DOHH2 (cell line): ENCODE measurements around the gene MSI1.
"Not testable (repeated sequence)": the region's sequence is repeated elsewhere in the genome, so short reads cannot be mapped to it uniquely, and the experiment has no call there.

ENCODE experiments used
- H3F3A ChIP-seq: fragments of 200-600 bp; sonication (generic), shearing (Covaris generic); 2 replicates; pipeline ENCODE4 v1.6.0; 2016; ENCODE audit warnings: antibody characterized with exemption, mild to moderate bottlenecking; ENCODE audit not compliant: control insufficient read depth, insufficient read depth
- H3K27ac ChIP-seq: fragments of 200-600 bp; sonication (generic); 2 replicates; pipeline ENCODE4 v1.5.1; 2014; ENCODE audit warnings: low read depth, mild to moderate bottlenecking, low read length, moderate library complexity
- H3K27me3 ChIP-seq: fragments of 200-600 bp; sonication (generic); 2 replicates; pipeline ENCODE4 v1.6.1; 2014; ENCODE audit warnings: mild to moderate bottlenecking, low read length, mixed read lengths; ENCODE audit not compliant: control insufficient read depth
- H3K36me3 ChIP-seq: fragments of 200-600 bp; sonication (generic); 2 replicates; pipeline ENCODE4 v1.6.1; 2014; ENCODE audit warnings: mild to moderate bottlenecking, low read length, moderate library complexity, mixed read lengths; ENCODE audit not compliant: control insufficient read depth
- H3K4me1 ChIP-seq: fragments of 200-600 bp; sonication (generic); 2 replicates; pipeline ENCODE4 v1.6.1; 2014; ENCODE audit warnings: mild to moderate bottlenecking, low read length, mixed read lengths; ENCODE audit not compliant: control insufficient read depth
- H3K4me2 ChIP-seq: fragments of 200-600 bp; sonication (generic); 2 replicates; pipeline ENCODE4 v1.6.0; 2014; ENCODE audit warnings: mild to moderate bottlenecking, low read length, moderate library complexity
- H3K4me3 ChIP-seq: fragments of 200-600 bp; sonication (generic); 2 replicates; pipeline ENCODE4 v1.5.1; 2014; ENCODE audit warnings: mild to moderate bottlenecking, low read length, mixed read lengths
- H3K79me2 ChIP-seq: fragments of 200-600 bp; sonication (generic); 2 replicates; pipeline ENCODE4 v1.6.1; 2014; ENCODE audit warnings: mild to moderate bottlenecking, low read length, mixed read lengths; ENCODE audit not compliant: control insufficient read depth
- H3K9me2 ChIP-seq: fragments of 200-600 bp; sonication (generic); replicated peaks from 2 replicates; pipeline ENCODE4 v1.6.1; 2014; ENCODE audit warnings: mild to moderate bottlenecking, low read length, mixed read lengths; ENCODE audit not compliant: control insufficient read depth
- H3K9me3 ChIP-seq: fragments of 200-600 bp; sonication (generic); 2 replicates; pipeline ENCODE4 v1.6.1; 2014; ENCODE audit warnings: antibody characterized with exemption, low read length, mixed read lengths; ENCODE audit not compliant: control insufficient read depth, insufficient read depth
- H4K20me1 ChIP-seq: fragments of 200-600 bp; sonication (generic); 2 replicates; pipeline ENCODE4 v1.6.0; 2014; ENCODE audit warnings: low read depth, mild to moderate bottlenecking, antibody characterized with exemption, low read length, moderate library complexity; ENCODE audit not compliant: control insufficient read depth, insufficient read depth
- EZH2phosphoT487 ChIP-seq: fragments of 200-600 bp; sonication (generic); IDR thresholded peaks from 2 replicates; pipeline ENCODE4 v1.6.1; 2017; ENCODE audit warnings: borderline replicate concordance, mild to moderate bottlenecking, antibody characterized with exemption, low read length, moderate library complexity, mixed read lengths
- TF ChIP-seq, protein P1 (sequence below): fragments of 200-600 bp; sonication (generic); IDR thresholded peaks from one replicate; pipeline ENCODE4 v1.5.1; 2014; ENCODE audit warnings: antibody characterized with exemption, mild to moderate bottlenecking, low read depth, low read length; ENCODE audit not compliant: poor library complexity, severe bottlenecking

Gene MSI1

DNA sequence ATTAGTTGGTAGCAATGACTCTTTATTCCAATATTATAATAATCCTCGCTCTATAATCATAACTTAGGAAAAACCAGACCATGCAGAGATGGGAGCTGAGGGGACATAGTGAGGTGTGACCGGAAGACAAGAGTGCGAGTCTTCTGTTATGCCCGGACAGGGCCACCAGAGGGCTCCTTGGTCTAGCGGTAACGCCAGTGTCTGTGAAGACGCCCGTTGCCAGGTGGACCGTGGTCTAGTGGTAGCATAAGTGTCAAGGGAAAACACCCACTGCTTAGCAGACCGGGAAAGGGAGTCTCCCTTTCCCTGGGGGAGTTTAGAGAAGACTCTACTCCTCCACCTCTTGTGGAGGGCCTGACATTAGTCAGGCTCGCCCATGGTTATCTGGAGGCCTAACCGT, 33.5 kb downstream of the MSI1 start:
- H3K9me2 ChIP-seq, H3F3A ChIP-seq, H3K27me3 ChIP-seq, H3K79me2 ChIP-seq, H4K20me1 ChIP-seq, H3K4me1 ChIP-seq, H3K4me2 ChIP-seq, H3K27ac ChIP-seq, H3K36me3 ChIP-seq, H3K4me3 ChIP-seq: not testable (repeated sequence)
- peaks cover 23% of the 10 kb centered on the region for H3K9me3 ChIP-seq
- TF ChIP-seq, protein P1, sequence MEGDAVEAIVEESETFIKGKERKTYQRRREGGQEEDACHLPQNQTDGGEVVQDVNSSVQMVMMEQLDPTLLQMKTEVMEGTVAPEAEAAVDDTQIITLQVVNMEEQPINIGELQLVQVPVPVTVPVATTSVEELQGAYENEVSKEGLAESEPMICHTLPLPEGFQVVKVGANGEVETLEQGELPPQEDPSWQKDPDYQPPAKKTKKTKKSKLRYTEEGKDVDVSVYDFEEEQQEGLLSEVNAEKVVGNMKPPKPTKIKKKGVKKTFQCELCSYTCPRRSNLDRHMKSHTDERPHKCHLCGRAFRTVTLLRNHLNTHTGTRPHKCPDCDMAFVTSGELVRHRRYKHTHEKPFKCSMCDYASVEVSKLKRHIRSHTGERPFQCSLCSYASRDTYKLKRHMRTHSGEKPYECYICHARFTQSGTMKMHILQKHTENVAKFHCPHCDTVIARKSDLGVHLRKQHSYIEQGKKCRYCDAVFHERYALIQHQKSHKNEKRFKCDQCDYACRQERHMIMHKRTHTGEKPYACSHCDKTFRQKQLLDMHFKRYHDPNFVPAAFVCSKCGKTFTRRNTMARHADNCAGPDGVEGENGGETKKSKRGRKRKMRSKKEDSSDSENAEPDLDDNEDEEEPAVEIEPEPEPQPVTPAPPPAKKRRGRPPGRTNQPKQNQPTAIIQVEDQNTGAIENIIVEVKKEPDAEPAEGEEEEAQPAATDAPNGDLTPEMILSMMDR = peak; percentile 57

GRCh38 chr12:120332523-120332922, 36.4 kb downstream of the MSI1 start:
- Histone ChIP-seq H3F3A (no peaks in the 10 kb centered on the region), H3K36me3 (no peaks in the 10 kb centered on the region), H3K9me2 (no peaks in the 10 kb centered on the region), H3K4me1 (no peaks in the 10 kb centered on the region), H3K79me2 (no peaks in the 10 kb centered on the region), H3K27me3 (peaks cover 4% of the 10 kb centered on the region; the same call in 1 of the 2 replicates), H3K9me3 (peaks cover 15% of the 10 kb centered on the region), H4K20me1 (no peaks in the 10 kb centered on the region), H3K27ac (no peak overlapping the region), H3K4me2 (no peak overlapping the region), H3K4me3 (no peak overlapping the region)
- TF ChIP-seq, protein P1 = no peak
- TF ChIP-seq EZH2phosphoT487 = no peak

- Histone ChIP-seq H3K36me3 (no peaks in the 10 kb centered on the region), H3K9me3 (peaks cover 10% of the 10 kb centered on the region), H3K9me2 (no peaks in the 10 kb centered on the region), H3K4me3 (no peak overlapping the region), H3K79me2 (no peaks in the 10 kb centered on the region), H3K27ac (no peak overlapping the region), H3K27me3 (peaks cover 4% of the 10 kb centered on the region; the same call in 1 of the 2 replicates), H3F3A (no peaks in the 10 kb centered on the region), H4K20me1 (no peaks in the 10 kb centered on the region), H3K4me2 (no peak overlapping the region), H3K4me1 (no peaks in the 10 kb centered on the region)
- TF ChIP-seq, protein P1 = no peak
- no peak for TF ChIP-seq EZH2phosphoT487
Measured at GRCh38 chr12:120332041-120332440, 36.9 kb downstream of the MSI1 start.

DNA sequence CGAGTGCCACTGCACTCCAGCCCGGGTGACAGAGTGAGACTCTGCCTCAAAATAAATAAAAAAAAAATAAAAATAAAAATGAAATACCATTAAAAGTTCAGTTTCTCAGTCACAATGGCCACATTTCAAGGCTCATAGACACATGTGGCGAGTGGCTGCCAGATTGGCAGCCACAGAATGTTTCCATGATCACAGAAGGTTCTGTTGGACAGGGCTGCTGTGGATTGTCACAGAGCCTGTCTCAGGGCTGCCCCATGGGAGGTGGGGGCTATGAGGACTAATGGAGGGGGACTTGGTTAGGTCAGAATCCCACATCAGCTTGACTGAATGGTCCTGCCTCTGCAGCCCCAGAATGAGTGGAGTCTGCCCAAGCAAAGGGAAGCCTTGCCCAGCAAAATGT, 37.6 kb downstream of the MSI1 start:
- TF ChIP-seq EZH2phosphoT487 = no peak
- TF ChIP-seq, protein P1 = no peak

More for the DNA sequence above, 37.6 kb downstream of the MSI1 start:
- H3K36me3 ChIP-seq = no peaks in the 10 kb centered on the region
- H3K4me2 ChIP-seq = no peak overlapping the region
- H3K79me2 ChIP-seq = no peaks in the 10 kb centered on the region
- no peaks in the 10 kb centered on the region for H3F3A ChIP-seq
- no peaks in the 10 kb centered on the region for H3K4me1 ChIP-seq
- peaks cover 4% of the 10 kb centered on the region; the same call in 1 of the 2 replicates for H3K27me3 ChIP-seq
- H3K9me3 ChIP-seq = peaks cover 3% of the 10 kb centered on the region; the same call in 1 of the 2 replicates
- no peaks in the 10 kb centered on the region for H4K20me1 ChIP-seq
- no peaks in the 10 kb centered on the region for H3K9me2 ChIP-seq
- H3K27ac ChIP-seq = no peak overlapping the region
- no peak overlapping the region for H3K4me3 ChIP-seq
